Neural progenitor cell (in vitro differentiated cells): Measurements from ENCODE around the gene UBAP2. TPM values are rescaled to one million over a fixed set of nuclear protein-coding genes. Genes with fewer than 3 reads are reported as not detected.

Experiments
- DNase-seq: peaks from one replicate; pipeline ENCODE4 v3.0.0-alpha.2; 2016; ENCODE audit warnings: low spot score
- H2AFZ ChIP-seq: fragments of 200-600 bp; sonication (generic); replicated peaks from 2 replicates; pipeline ENCODE4 v1.6.1; 2016; ENCODE audit warnings: antibody characterized with exemption
- H3F3A ChIP-seq: fragments of 200-600 bp; sonication (generic); 2 replicates; pipeline ENCODE4 v1.6.1; 2016; ENCODE audit warnings: antibody characterized with exemption, low read depth
- H3K27ac ChIP-seq: fragments of 200-600 bp; sonication (generic); 2 replicates; pipeline ENCODE4 v1.5.1; 2016; ENCODE audit warnings: mild to moderate bottlenecking
- H3K27me3 ChIP-seq: fragments of 200-600 bp; sonication (generic); 2 replicates; pipeline ENCODE4 v1.6.1; 2016; ENCODE audit warnings: mild to moderate bottlenecking, moderate library complexity
- H3K36me3 ChIP-seq: fragments of 200-600 bp; sonication (generic); 2 replicates; pipeline ENCODE4 v1.5.1; 2016
- H3K4me1 ChIP-seq: fragments of 200-600 bp; sonication (generic); 2 replicates; pipeline ENCODE4 v1.6.1; 2016; ENCODE audit warnings: mixed run types
- H3K4me2 ChIP-seq: fragments of 200-600 bp; sonication (generic); 2 replicates; pipeline ENCODE4 v1.6.1; 2016
- H3K4me3 ChIP-seq: fragments of 200-600 bp; sonication (generic); 2 replicates; pipeline ENCODE4 v1.5.1; 2016
- H3K79me2 ChIP-seq: fragments of 200-600 bp; sonication (generic); 2 replicates; pipeline ENCODE4 v1.6.1; 2016; ENCODE audit warnings: low read depth
- H3K9ac ChIP-seq: fragments of 200-600 bp; sonication (generic); 2 replicates; pipeline ENCODE4 v1.6.1; 2016
- H3K9me3 ChIP-seq: fragments of 200-600 bp; sonication (generic); 2 replicates; pipeline ENCODE4 v1.5.1; 2016; ENCODE audit warnings: low read depth
- H4K20me1 ChIP-seq: fragments of 200-600 bp; sonication (generic); 2 replicates; pipeline ENCODE4 v1.6.1; 2016; ENCODE audit warnings: low read depth
- H3K27ac Mint-ChIP-seq: 3 replicates; pipeline ENCODE4 v1.8.0; 2021; ENCODE audit warnings: mixed read lengths
- H3K27me3 Mint-ChIP-seq: 2 replicates; pipeline ENCODE4 v1.8.0; 2022; ENCODE audit warnings: low read depth, mild to moderate bottlenecking, inconsistent platforms, moderate library complexity, mixed read lengths; ENCODE audit not compliant: insufficient read depth
- H3K36me3 Mint-ChIP-seq: 3 replicates; pipeline ENCODE4 v1.8.0; 2021; ENCODE audit warnings: mixed read lengths
- H3K4me1 Mint-ChIP-seq: 3 replicates; pipeline ENCODE4 v1.8.0; 2021; ENCODE audit warnings: mixed read lengths
- H3K4me3 Mint-ChIP-seq: 3 replicates; pipeline ENCODE4 v1.8.0; 2021; ENCODE audit warnings: mild to moderate bottlenecking, moderate library complexity, mixed read lengths
- H3K9me3 Mint-ChIP-seq: 3 replicates; pipeline ENCODE4 v1.8.0; 2020; ENCODE audit warnings: mixed read lengths
- CTCF ChIP-seq: fragments of 200-600 bp; sonication (generic); IDR thresholded peaks from 2 replicates; pipeline ENCODE4 v1.5.1; 2017; ENCODE audit warnings: antibody characterized with exemption, mild to moderate bottlenecking
- EZH2 ChIP-seq: fragments of 200-600 bp; sonication (generic); IDR thresholded peaks from 2 replicates; pipeline ENCODE4 v1.6.1; 2017; ENCODE audit warnings: antibody characterized with exemption, mild to moderate bottlenecking, moderate library complexity
- EZH2phosphoT487 ChIP-seq: fragments of 200-600 bp; sonication (generic); IDR thresholded peaks from 2 replicates; pipeline ENCODE4 v1.6.1; 2017; ENCODE audit warnings: antibody characterized with exemption
- total RNA-seq: library from RNA; depleted of rRNA; stranded (reverse); fragments of >200 nt; gene quantifications from 2 replicates; pipeline ENCODE4 v1.2.3, GENCODE V29; 2015; ENCODE audit warnings: low replicate concordance

The UBAP2 gene
- total RNA-seq, 1 donor from 2014 or later: 24.3 TPM

- H3K79me2 ChIP-seq: peaks cover 95% of the 10 kb centered on the region
- no peak overlapping the region for H3K4me3 Mint-ChIP-seq
These were observed 141.9 kb downstream of the UBAP2 start for GRCh38 chr9:33906769-33907168.

GRCh38 chr9:33905137-33905536, 143.6 kb downstream of the UBAP2 start:
- TF ChIP-seq EZH2phosphoT487 (no peak), CTCF (no peak), EZH2 (no peak)
- no peak for DNase-seq
- Histone ChIP-seq H3K36me3 (peaks cover 7% of the 10 kb centered on the region), H2AFZ (no peak overlapping the region), H4K20me1 (peaks cover 81% of the 10 kb centered on the region), H3K79me2 (peaks cover 89% of the 10 kb centered on the region), H3F3A (peaks cover 6% of the 10 kb centered on the region), H3K27me3 (no peaks in the 10 kb centered on the region), H3K9me3 (no peaks in the 10 kb centered on the region), H3K4me1 (peaks cover 25% of the 10 kb centered on the region), H3K27ac (no peak overlapping the region), H3K4me3 (no peak overlapping the region), H3K4me2 (no peak overlapping the region), H3K9ac (no peak overlapping the region)
- H3K27me3 Mint-ChIP-seq: peaks cover 2% of the 10 kb centered on the region
- H3K27ac Mint-ChIP-seq: no peak overlapping the region
- no peak overlapping the region for H3K4me3 Mint-ChIP-seq
- H3K36me3 Mint-ChIP-seq: peaks cover 36% of the 10 kb centered on the region
- no peaks in the 10 kb centered on the region for H3K9me3 Mint-ChIP-seq
- peaks cover 9% of the 10 kb centered on the region for H3K4me1 Mint-ChIP-seq

More at GRCh38 chr9:33906769-33907168, 141.9 kb downstream of the UBAP2 start:
- H3K4me2 ChIP-seq: no peak overlapping the region
- peaks cover 9% of the 10 kb centered on the region for H3K4me1 Mint-ChIP-seq
- no peak overlapping the region for H3K27ac Mint-ChIP-seq
- no peak overlapping the region for H3K4me3 ChIP-seq
- H3K9me3 ChIP-seq: no peaks in the 10 kb centered on the region
- TF ChIP-seq EZH2 (no peak), CTCF (no peak), EZH2phosphoT487 (no peak)
- H2AFZ ChIP-seq: no peak overlapping the region
- peaks cover 3% of the 10 kb centered on the region for H3K36me3 ChIP-seq
- no peak overlapping the region for H3K9ac ChIP-seq
- H3K4me1 ChIP-seq: peaks cover 25% of the 10 kb centered on the region
- H3K27me3 ChIP-seq: no peaks in the 10 kb centered on the region
- peaks cover 26% of the 10 kb centered on the region for H3K36me3 Mint-ChIP-seq
- no peak for DNase-seq
- no peaks in the 10 kb centered on the region for H3K9me3 Mint-ChIP-seq
- H3F3A ChIP-seq: peaks cover 6% of the 10 kb centered on the region
- peak overlapping the region; percentile 29 for H3K27ac ChIP-seq
- H4K20me1 ChIP-seq: peaks cover 79% of the 10 kb centered on the region
- peaks cover 4% of the 10 kb centered on the region for H3K27me3 Mint-ChIP-seq

- Histone ChIP-seq H3K4me3 (no peak overlapping the region), H3K9me3 (no peaks in the 10 kb centered on the region), H3F3A (peaks cover 6% of the 10 kb centered on the region), H4K20me1 (peaks cover 78% of the 10 kb centered on the region), H3K27me3 (no peaks in the 10 kb centered on the region), H3K4me1 (peaks cover 25% of the 10 kb centered on the region), H3K36me3 (peaks cover 7% of the 10 kb centered on the region), H3K79me2 (peaks cover 88% of the 10 kb centered on the region), H3K9ac (no peak overlapping the region), H3K4me2 (peak overlapping the region; percentile 31), H3K27ac (peak overlapping the region; percentile 35), H2AFZ (no peak overlapping the region)
- Mint-ChIP-seq H3K27ac (no peak overlapping the region), H3K9me3 (no peaks in the 10 kb centered on the region), H3K4me3 (no peak overlapping the region), H3K27me3 (peaks cover 2% of the 10 kb centered on the region), H3K4me1 (peaks cover 7% of the 10 kb centered on the region), H3K36me3 (peaks cover 37% of the 10 kb centered on the region)
- DNase-seq: no peak
- TF ChIP-seq EZH2phosphoT487 (no peak), EZH2 (no peak), CTCF (no peak)
These were observed 145.4 kb downstream of the UBAP2 start for GRCh38 chr9:33903157-33903780.
